GM23338 (cell line): Measurements from ENCODE around the gene FANCD2OS.

Experiments used
- CREB1 ChIP-seq: fragments of 250-450 bp; sonication (Bioruptor Pico); IDR thresholded peaks from 2 replicates; pipeline ENCODE4 v1.5.0; 2020; ENCODE audit warnings: low read depth, mild to moderate bottlenecking, moderate library complexity
- EZH2 ChIP-seq: fragments of 200-600 bp; sonication (generic); IDR thresholded peaks from one replicate; pipeline ENCODE4 v1.8.0; 2017; ENCODE audit warnings: antibody characterized with exemption, mild to moderate bottlenecking, low read depth; ENCODE audit not compliant: unreplicated experiment
- EZH2phosphoT487 ChIP-seq: fragments of 200-600 bp; sonication (generic); IDR thresholded peaks from one replicate; pipeline ENCODE4 v1.8.1; 2018; ENCODE audit warnings: antibody characterized with exemption; ENCODE audit not compliant: unreplicated experiment
- JUNB ChIP-seq: IDR thresholded peaks from one replicate; pipeline ENCODE4 v1.6.1; 2016; ENCODE audit warnings: antibody characterized with exemption; ENCODE audit not compliant: unreplicated experiment
- NANOG ChIP-seq: IDR thresholded peaks from 2 replicates; pipeline ENCODE4 v1.6.1; 2016; ENCODE audit warnings: antibody characterized with exemption, borderline replicate concordance
- POLR2AphosphoS5 ChIP-seq: IDR thresholded peaks from 2 replicates; pipeline ENCODE4 v1.6.1; 2016; ENCODE audit warnings: antibody characterized with exemption, low read depth
- REST ChIP-seq: IDR thresholded peaks from one replicate; pipeline ENCODE4 v1.6.1; 2018; ENCODE audit warnings: antibody characterized with exemption; ENCODE audit not compliant: unreplicated experiment
- STAT1 ChIP-seq: IDR thresholded peaks from one replicate; pipeline ENCODE4 v1.6.1; 2016; ENCODE audit warnings: antibody characterized with exemption; ENCODE audit not compliant: unreplicated experiment
- ZNF114 ChIP-seq: fragments of 250-450 bp; sonication (Bioruptor Pico); IDR thresholded peaks from 2 replicates; pipeline ENCODE4 v1.5.0; 2020; ENCODE audit warnings: mild to moderate bottlenecking, moderate library complexity
- ZNF331 ChIP-seq: fragments of 250-450 bp; sonication (Bioruptor Pico); IDR thresholded peaks from 2 replicates; pipeline ENCODE4 v1.5.0; 2020; ENCODE audit warnings: low read depth, mild to moderate bottlenecking, moderate library complexity
- TF ChIP-seq, protein P1 (sequence below), 2 experiments: fragments of 200-600 bp in 1 of 2; sonication (generic) in 1 of 2; conservative IDR thresholded peaks; 2 replicates each; pipeline versions ENCODE4 v1.5.1 to v1.6.1; 2016 to 2017; ENCODE audit warnings: antibody characterized with exemption in 2 of 2, low read depth in 2 of 2, mild to moderate bottlenecking in 2 of 2, moderate library complexity in 1 of 2
- TF ChIP-seq, protein P2 (sequence below): IDR thresholded peaks from 2 replicates; pipeline ENCODE4 v1.6.1; 2016; ENCODE audit warnings: antibody characterized with exemption

GRCh38 chr3:10155658-10156057 lies 47.6 kb upstream of the FANCD2OS start:
- TF ChIP-seq, protein P1, sequence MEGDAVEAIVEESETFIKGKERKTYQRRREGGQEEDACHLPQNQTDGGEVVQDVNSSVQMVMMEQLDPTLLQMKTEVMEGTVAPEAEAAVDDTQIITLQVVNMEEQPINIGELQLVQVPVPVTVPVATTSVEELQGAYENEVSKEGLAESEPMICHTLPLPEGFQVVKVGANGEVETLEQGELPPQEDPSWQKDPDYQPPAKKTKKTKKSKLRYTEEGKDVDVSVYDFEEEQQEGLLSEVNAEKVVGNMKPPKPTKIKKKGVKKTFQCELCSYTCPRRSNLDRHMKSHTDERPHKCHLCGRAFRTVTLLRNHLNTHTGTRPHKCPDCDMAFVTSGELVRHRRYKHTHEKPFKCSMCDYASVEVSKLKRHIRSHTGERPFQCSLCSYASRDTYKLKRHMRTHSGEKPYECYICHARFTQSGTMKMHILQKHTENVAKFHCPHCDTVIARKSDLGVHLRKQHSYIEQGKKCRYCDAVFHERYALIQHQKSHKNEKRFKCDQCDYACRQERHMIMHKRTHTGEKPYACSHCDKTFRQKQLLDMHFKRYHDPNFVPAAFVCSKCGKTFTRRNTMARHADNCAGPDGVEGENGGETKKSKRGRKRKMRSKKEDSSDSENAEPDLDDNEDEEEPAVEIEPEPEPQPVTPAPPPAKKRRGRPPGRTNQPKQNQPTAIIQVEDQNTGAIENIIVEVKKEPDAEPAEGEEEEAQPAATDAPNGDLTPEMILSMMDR (conservative IDR thresholded peaks at IDR 0.05; ENCODE audit: low read depth in 2 of 2): no peak
- no peak for TF ChIP-seq POLR2AphosphoS5
- no peak for TF ChIP-seq STAT1
- no peak for TF ChIP-seq EZH2
- TF ChIP-seq JUNB: no peak
- no peak for TF ChIP-seq EZH2phosphoT487
- no peak for TF ChIP-seq REST
- TF ChIP-seq, protein P2, sequence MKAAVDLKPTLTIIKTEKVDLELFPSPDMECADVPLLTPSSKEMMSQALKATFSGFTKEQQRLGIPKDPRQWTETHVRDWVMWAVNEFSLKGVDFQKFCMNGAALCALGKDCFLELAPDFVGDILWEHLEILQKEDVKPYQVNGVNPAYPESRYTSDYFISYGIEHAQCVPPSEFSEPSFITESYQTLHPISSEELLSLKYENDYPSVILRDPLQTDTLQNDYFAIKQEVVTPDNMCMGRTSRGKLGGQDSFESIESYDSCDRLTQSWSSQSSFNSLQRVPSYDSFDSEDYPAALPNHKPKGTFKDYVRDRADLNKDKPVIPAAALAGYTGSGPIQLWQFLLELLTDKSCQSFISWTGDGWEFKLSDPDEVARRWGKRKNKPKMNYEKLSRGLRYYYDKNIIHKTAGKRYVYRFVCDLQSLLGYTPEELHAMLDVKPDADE: no peak
- TF ChIP-seq ZNF114 (CRISPR knock-in tag): no peak
- TF ChIP-seq CREB1 (CRISPR knock-in tag): no peak
- no peak for TF ChIP-seq NANOG
- no peak for TF ChIP-seq ZNF331 (CRISPR knock-in tag)
